ENCODE measurements around the gene NEMF.
"Not testable (repeated sequence)": the region's sequence is repeated elsewhere in the genome, so short reads cannot be mapped to it uniquely, and the experiment has no call there.

Gene NEMF

DNA sequence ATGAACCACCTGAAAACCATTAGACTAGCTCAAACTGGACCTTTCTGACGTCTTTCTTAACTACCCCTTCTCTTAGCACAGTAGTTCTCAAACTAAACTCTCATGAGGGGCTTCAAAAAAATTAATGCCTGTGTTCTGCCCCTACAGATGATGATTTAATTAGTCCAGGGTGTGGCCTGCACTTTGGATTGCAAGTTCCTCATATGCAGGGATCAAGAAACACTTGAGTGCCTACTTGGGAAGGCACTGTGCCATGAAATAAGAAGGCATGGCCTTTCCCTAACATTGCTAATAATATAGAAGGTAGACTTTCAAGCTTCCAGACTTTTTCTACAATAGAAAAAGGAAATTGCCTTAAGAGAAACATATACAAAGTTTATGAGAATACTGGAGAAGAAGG lies 107.4 kb downstream of the NEMF start:
- DNase-seq: no peak

DNA sequence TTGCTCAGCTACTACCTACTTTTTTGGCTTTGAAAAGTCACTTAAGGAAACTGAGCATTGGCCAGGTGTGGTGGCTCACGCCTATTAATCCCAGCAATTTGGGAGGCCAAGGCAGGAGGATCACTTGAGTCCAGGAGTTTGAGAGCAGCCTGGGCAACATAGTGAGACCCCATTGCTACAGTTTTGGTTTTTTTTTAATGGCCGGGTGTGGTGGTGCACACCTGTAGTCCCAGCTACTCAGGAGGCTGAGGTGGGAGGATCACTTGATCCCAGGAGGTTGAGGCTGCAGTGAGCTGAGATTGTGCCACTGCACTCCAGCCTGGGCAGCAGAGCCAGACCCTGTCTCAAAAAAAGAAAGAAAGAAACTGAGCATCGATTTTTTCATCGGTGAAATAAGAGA lies 116.9 kb downstream of the NEMF start:
- DNase-seq: not testable (repeated sequence)

DNA sequence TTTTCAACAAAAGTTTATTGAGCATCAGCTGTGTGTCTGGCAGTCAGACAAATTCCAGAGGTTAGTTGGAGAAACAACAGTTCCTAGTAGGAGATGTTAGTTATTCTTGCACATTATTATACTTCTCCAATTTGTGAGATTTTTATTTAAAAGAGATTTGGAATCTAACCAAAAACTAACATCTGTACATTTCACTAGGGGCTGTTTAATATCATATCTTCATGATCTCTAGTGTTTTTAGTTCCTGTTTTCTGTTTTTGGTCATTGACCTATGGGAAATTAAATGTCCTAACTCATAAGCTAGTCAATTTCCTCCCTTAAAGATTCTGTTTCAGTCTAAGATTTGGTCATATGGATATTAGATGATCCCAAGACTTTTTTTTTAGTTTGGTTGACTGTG lies 118.8 kb downstream of the NEMF start:
- no peak for DNase-seq

DNA sequence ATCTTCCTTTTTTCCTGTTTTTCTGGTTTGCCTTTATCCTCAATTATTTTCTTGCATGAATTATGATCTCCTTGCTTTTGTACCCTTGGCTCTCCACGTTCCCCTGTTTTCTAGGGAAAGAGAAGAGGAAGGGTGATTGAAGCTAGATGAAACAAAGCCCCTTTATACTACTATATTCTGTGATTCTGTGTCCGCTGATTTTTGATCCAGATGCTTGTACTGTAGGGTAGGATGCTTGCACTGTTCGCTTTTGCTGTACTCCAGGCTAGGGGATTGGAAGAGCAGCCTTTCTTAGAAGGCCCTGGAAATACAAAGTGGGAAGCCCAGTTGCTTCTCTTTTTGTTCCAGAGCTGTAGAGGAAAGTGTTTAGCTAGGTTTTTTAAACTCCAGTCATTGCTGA lies 119.7 kb downstream of the NEMF start:
- DNase-seq: no peak
